ENCODE measurements around the gene BRME1.

The BRME1 gene

GRCh38 chr19:13885826-13886365, 20.0 kb downstream of the BRME1 start:
- DNase-seq, result no peak

GRCh38 chr19:13884726-13885591, 21.0 kb downstream of the BRME1 start:
- peak; percentile 76 for DNase-seq

GRCh38 chr19:13883516-13884064, 22.3 kb downstream of the BRME1 start:
- DNase-seq, result no peak

- no peak for DNase-seq
These were observed 23.1 kb downstream of the BRME1 start for GRCh38 chr19:13882836-13883235.

- DNase-seq, result no peak
These were observed 23.5 kb downstream of the BRME1 start for GRCh38 chr19:13882419-13882795.

GRCh38 chr19:13881692-13882418, 24.1 kb downstream of the BRME1 start:
- DNase-seq, result no peak

- no peak for DNase-seq
These were observed 24.6 kb downstream of the BRME1 start for GRCh38 chr19:13881251-13881691.

GRCh38 chr19:13880059-13881043, 25.6 kb downstream of the BRME1 start:
- peak; percentile 96 for DNase-seq

GRCh38 chr19:13877303-13877702, 28.6 kb downstream of the BRME1 start:
- no peak for DNase-seq

- no peak for DNase-seq
These were observed 29.1 kb downstream of the BRME1 start, which contains the start of gene NANOS3 for GRCh38 chr19:13876834-13877233. TSS of gene NANOS3 (plus strand) at chr19:13877134. CDS start at chr19:13877249, 115 bp downstream.

GRCh38 chr19:13875824-13876223, 30.1 kb downstream of the BRME1 start:
- no peak for DNase-seq

- no peak for DNase-seq
These were observed 31.9 kb downstream of the BRME1 start for GRCh38 chr19:13873834-13874515.

- DNase-seq, result no peak
These were observed 33.1 kb downstream of the BRME1 start for GRCh38 chr19:13872695-13873389.

- no peak for DNase-seq
These were observed 33.6 kb downstream of the BRME1 start for GRCh38 chr19:13872339-13872694.

- DNase-seq, result no peak
These were observed 35.0 kb downstream of the BRME1 start for GRCh38 chr19:13870873-13871272.

GRCh38 chr19:13869281-13869680, 36.6 kb downstream of the BRME1 start:
- DNase-seq, result no peak

- DNase-seq, result no peak
These were observed 37.3 kb downstream of the BRME1 start for GRCh38 chr19:13868663-13869062.

GRCh38 chr19:13866463-13867046, 39.4 kb downstream of the BRME1 start:
- no peak for DNase-seq

GRCh38 chr19:13865571-13866462, 40.1 kb downstream of the BRME1 start:
- DNase-seq, result no peak

Measured in COR-L47 (cell line).